ENCODE measurements around the gene UNKL.

The UNKL gene

DNA sequence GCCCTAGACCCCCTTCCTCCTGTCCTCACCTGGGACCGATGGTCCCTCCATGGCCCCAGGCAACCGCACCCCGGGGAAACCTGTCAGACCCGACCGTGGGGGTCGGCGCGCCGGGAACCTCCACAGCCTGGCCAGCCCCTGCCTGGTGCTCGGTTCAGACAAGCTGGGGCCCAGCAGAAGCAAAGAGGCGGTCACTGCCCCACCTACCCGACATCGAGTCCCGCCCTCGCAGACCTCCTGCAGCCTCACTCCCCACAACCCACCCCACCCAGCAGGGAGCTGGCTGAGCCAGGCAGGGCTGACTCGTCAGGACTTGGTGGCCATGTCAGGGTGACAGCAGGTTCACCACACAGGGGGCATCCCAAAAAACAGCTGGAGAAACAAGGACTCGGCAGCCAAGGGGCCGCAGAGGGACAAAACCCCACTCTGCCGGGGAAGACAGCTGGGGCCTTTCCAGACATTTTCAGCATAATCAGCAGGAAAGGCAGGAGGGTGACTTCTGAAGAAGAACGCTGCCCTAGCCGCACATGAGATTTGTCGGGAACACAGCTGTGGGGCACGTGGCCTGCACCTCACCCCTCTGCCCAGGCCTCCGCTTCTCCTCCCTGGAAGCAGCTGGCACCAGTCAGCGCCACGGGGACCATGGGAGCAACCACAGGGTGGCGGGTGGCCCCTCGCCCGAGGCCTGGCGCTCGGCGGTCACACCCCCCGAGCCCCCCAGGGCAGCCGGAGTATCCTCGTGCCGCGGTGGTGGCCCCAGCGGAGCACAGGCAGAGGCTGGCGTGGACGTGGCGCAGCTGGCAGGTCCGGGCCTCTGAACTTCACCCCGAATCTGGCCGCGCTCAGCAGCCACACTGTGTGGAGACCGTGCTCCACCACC is 39.8 kb downstream of the UNKL start:
- no peak for FAIRE-seq

DNA sequence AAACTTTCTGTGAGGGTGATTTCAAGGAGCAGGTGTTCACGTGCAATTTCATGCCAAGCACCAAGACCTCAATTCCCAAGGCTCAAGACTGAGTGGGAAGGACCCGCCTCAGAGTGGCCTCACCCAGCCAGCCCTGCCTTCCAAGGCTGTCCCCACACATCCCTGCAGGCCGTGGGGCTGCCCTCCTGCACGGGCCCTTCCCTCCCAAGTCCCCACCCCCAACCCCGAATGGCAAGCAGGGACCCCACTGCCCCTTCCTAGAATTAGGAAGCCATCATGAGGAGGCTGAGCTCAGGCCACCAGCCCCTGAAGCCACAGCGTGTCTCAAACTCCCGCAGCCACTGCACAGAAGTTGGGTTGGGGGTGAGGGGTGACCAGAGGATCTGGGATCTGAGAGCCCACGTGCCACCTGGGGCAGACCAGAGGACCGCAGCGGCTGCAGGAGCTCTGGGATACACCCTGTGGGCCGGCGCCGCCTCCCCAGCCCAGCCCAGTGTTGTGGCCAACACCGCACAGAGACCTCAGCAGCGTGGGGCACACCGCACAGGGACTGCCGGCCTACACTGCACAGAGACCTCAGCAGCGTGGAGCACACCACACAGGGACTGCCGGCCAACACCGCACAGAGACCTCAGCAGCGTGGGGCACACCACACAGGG is 42.1 kb downstream of the UNKL start:
- no peak for FAIRE-seq

DNA sequence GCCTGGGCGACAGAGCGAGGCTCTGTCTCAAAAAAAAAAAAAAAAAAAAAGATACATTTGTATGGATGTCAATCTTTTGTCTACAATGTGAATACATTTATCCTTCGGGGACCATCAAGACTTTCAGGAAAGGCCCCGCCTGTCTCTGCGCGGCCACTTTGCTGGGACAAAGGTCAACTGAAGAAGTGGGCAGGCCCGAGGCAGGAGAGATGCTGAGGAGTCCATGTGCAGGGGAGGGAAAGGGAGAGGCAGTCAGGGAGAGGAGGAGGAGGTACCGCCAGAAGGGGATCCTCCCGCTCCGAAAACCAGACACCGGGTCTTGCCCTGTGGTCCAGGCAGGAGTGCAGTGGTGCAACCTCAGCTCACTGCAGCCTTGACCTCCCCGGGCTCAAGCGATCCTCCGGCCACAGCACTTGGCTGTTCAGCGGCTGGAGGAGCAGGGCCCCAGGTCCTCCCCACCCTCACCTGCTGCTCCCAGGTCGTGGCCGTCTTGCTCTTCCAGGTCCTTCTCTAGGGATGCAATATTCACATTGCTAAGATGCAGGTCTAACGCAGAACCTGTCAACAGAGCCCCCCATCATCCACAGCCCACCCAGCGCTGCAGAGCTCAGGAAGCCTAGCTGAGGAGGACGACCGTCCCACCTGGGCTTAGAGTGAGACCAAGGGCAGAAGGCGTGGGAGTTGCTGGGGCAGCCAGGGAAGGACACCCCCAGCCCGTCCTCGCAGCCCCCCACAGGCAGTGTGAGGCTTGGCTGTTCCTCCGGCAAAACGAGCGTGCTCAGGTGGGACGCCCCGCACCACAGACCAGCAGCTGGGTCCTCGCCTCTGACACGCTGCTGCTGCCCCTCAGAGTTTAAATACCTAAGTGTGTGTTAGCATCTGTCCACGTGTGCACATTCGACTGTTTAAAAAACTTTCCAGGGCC is 43.2 kb downstream of the UNKL start:
- FAIRE-seq, result no peak

DNA sequence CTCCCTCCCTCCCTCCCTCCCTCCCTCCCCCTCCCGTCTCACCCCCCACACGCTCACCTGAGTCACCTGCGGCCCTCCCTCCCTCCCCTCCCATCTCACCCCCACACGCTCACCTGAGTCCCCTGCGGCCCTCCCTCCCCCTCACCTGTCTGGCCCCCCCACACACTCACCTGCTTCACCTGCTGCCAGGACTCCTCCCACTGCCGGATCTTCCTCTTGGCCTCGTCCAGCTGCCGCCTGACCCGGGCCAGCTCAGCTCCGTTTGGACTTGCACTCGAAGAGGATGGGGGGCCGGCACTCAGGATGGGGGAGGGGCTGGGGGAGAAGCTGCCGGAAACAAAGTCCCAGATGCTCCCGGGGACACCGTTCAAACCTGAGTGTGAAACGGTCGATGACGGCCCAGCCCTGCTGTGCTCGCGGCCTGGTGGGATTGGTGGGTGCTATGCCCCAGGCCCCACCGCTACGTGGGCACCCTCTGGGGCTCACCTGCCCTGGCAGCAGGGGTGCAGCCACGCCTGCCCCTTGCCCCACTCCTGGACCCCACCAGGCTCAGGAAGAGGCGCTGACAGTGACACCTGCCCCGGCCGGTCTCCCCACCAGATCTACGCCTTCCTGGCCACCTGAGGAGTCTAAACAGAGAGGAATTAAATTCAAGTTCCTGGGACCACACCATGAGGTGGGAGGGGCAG is 46.9 kb downstream of the UNKL start:
- FAIRE-seq, result no peak

DNA sequence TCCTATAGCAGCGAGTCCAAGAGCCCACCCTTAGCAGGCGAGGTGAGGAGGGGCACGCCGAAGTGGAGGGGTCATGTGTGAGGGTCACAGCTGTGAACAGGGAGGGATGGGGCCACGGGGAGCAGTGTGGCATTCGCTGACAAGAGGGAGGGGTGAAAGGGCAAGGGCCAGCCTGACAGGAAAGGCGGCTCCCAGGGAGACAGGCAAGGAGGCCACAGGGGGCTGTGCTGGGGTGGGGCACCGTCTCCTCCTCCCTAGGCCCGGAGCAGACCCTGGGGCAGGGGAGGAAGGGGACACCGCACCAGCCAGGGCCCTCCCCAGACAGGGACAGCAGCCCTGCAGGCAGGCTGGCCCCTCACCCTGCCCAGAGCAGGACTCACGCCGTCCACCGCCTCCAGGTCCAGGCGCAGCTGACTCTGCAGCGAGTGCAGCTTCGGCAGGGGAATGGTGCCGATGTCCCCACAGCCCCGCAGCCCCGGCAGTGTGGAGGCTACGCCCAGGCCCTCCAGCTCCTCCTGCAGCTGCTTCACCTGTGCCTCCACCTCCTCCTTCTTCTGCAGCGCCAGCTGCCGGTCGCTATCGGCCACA is 47.7 kb downstream of the UNKL start:
- FAIRE-seq, result no peak

DNA sequence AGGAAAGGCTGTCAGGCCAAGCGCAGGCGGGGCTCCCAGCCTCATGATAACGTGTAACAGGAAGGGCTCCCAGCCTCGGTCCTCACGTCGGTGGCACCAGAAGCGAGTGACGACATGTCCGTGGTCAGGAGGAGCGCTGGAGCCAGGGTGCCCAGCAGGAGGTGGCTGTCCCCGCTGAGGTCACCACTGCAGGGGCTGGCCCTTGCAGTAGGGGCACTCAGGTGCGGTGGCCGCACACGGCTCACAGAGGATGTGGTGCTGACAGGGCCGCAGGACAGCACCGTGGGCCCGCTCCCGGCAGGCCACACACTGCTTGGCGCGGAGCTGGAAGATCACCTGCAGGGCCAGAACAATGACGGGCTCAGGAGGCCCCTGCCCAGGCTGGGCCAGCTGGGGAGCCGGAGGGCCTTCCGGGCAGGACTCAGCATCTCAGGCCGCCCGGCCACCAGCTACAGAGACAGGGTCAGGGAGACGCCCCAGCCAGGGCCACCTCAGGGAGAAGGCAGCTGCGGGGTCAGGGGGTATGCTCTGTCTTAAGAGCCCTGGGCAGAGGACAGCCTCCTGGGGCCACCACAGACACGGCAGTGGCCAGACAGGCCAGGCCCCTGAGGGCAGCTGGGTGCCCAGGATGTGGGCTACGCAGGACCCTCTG is 48.3 kb downstream of the UNKL start:
- no peak for FAIRE-seq

DNA sequence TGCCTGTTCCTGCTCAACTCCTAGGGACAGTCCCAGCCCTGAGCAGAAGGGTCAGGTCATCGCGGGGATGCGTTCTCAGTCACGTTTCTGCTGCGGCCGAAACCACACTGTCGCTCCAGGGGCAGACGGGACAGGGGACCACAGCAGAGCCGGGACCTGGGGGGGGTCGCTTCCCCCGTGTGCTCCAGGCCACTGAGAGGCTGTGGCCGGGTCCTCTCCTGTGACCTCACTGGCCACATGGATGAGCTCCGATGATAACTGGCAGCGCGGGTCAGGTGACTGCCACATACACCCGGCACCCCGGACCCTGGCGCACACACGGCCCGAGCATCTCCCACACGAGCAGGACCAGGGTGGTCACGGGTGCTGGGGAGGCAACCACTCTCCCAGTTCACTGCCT is 50.0 kb downstream of the UNKL start:
- no peak for FAIRE-seq

DNA sequence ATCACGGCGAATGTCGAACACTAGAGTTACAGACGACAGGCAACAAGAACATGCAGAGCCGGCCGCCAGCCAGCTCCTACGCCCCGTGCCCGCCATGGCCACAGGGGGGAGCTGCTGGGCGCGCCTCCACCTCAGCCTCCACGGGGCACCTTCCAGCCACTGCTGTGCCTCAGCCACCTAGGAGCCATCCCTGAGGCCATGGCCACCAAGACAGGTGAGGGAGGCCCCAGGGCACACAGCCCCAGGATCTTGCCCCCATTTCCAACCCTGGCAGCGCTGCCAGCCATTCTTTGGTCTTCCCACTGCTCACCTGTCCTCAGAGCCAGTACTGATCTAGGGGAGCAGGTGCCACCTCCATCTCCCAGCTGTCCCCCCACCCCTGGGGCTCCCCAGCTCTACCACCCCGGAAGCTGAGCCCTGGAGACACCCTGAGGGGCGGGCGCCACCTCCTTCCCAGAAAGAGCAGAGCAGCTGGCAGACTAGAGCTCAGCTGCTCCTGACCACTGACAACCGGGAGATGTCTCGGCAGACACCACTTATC is 50.9 kb downstream of the UNKL start:
- no peak for FAIRE-seq

DNA sequence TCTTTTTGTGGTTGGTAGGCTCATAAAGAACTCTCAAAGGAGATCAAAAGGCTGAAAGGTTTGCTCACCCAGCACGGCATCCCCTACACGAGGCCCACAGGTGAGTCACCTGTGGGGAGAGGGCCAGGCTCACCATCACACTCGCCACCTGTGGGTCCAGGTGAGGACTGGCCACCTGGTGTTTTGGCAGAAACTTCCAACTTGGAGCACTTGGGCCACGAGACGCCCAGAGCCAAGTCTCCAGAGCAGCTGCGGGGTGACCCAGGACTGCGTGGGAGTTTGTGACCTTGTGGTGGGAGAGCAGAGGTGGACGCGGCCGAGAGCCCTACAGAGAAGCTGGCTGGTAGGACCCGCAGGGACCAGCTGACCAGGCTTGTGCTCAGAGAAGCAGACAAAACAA is 51.7 kb downstream of the UNKL start:
- FAIRE-seq, result no peak

DNA sequence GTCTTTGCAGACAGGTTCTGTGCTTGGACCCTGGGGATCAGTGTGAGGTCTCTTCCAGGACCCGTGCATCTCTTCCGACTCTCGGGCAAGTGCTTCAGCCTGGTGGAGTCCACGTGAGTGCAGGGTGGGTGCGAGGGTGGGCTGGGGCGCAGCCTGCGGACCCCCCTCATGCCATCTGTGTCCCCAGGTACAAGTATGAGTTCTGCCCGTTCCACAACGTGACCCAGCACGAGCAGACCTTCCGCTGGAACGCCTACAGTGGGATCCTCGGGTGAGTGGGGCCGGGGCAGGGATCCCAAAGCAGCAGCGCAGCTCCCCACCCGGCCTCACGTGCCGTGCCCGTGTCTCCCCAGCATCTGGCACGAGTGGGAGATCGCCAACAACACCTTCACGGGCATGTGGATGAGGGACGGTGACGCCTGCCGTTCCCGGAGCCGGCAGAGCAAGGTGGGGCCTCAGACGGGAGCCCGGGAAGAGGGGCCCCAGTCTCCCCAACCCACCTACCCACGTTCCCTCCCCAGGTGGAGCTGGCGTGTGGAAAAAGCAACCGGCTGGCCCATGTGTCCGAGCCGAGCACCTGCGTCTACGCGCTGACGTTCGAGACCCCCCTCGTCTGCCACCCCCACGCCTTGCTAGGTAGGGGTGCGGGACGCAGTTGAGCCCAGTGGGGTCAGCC is 52.7 kb downstream of the UNKL start:
- no peak for FAIRE-seq

DNA sequence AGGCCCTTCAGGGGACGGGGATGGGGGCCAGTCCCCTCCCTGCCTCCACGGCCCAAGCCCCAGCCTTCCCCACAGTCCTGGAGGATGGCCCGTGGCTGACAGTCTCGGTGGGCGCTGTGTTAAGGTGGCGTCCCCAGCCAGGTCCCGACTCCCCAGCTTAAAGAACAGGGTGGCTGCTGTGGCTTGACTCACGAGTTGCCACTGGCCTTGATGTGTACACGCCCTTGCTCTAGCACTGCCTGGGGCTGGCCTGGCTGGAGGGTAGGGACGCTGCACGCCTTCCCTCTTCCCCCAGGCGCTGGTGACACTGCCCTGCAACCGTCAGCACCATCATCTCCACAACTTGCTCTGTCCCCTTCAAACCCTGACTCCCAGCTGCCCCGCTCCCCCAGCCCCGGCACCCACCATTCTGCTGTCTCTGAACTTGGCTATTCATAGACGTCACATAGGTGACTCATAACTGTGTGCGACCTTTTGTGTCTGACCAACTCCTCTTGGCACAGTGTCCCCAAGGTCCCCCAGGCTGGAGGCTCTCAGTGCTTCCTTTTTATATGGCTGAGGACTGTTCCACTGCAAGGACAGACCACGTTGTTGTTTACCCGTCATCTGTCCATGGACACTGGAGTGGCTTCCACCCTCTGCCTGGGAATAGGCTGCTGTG is 56.5 kb downstream of the UNKL start:
- no peak for FAIRE-seq

DNA sequence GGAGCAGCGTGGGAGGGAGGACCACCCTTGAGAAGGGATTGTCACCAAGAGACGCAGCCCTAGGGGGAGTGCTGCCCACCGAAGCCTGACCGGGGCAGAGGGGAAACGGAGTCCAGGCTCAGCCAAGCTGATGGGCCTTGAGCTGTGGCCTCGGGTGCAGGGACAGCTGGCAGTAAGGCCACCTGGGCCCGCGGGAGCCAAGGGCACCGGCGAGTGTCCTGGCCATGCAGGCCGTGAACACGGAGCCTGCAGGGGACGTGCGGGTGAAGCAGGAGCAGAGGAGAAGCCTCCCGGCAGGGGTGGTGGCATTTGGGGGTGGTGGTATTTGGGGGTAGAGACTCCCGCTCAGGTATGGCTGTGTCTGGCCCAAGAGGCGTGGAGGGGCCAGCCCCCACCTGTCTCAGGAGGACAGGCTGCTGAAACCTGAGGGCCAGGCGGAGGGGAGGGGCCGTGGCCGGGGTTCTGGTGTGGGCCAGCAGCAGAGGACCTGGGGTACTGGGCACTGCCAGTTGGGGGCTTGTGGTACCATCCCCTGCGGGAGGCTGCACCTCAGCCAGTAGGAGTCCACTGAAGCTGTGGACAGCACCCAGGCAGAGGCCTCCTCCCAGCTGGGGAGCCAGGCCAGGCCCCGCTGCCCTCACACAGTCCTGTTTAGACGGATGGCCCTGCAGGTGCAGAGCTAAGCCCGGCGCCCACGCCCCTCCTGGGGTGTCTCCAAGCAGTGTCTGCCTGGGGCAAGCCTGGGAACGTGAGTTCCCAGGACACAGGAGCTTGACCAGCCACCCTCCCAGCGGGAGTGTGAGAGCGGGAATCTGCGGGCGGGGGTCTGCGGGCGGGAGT is 58.2 kb downstream of the UNKL start:
- FAIRE-seq, result no peak

DNA sequence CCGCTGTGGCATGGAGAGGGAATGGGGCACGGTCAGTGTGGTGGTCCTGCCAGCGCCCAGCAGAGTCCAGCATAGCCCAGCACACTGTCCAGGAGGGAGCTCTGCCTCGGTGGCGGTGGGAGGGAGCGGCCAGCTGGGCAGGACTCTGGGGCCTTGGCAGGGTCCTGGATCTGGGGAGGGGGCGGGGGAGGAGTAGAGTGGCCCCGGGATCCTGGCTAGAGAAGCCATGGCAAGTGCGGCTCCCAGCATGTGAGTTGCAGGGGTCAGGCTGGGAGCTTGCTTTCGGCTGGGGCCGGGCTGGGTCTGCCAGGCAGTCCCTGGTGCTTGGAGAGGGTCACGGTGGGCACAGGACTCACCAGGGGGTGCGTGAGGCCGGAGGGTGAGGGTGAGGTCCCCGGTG is 58.9 kb downstream of the UNKL start:
- no peak for FAIRE-seq

DNA sequence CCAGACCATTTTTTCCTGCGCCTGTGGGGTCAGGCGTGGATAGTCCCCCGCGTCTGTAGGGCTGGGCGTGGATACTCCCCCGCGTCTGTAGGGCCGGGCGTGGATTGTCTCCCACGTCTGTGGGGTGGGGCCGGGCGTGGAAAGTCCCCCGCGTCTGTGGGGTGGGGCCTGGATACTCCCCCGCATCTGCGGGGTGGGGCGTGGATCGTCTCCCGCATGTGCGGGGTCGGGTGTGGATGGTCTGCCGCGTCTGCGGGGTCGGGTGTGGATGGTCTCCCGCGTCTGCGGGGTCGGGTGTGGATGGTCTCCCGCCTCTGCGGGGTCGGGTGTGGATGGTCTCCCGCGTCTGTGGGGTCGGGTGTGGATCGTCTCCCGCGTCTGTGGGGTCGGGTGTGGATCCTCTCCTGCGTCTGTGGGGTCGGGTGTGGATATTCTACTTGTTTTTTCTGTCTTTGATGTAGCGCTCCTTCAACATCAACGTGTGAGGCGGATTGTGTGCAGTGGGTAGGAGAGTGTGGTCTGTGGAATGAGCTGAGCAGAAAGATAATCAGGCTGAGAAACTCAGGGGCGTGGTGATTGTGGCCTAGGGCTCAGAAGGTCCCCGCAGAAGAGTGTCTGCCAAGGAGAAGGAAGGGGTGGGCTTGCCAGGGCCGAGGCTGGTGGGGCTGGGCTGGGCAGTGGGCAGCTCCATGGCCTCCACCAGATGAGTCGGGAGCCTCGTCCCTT is 59.5 kb downstream of the UNKL start:
- FAIRE-seq, result no peak

DNA sequence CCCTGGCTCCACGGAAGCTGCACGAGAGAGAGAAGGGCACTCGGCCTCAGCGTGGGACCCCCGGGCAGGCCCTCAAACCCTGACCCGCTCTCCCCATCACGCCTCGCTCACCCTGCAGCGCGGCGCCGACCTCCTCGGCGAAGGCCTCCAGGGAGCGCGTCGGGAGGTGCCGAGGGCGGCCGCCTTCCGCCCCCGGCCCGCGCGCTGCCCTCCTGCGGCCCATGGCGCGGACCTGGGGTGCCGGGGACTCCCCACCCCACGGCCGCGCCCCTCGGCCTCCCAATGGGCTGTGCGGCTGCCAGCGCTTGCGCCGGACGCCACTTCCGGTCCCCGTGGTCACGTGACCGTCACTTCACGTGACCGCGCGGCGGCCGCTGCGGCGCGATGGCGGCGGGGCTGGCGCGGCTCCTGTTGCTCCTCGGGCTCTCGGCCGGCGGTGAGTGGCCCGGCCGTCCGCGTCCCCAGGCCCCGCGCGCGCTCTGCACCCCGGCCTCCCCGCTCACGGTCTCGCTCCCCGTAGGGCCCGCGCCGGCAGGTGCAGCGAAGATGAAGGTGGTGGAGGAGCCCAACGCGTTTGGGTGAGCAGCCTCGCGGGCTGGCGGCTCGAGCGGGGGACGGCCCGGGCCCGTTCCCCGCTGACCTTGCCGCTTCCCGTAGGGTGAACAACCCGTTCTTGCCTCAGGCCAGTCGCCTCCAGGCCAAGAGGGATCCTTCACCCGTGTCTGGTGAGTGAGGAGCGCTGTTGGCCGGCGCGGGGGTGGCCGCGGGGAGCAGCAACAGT is 62.7 kb downstream of the UNKL start, which contains the start of the genes GNPTG and TSR3:
GNPTG (plus strand) TSS at position 350 of the 781 bp plus-strand sequence; CDS start at position 385, 35 bp downstream.
TSR3 (minus strand) TSS at position 297 of the 781 bp plus-strand sequence; CDS start at position 223, 74 bp downstream.
- no peak for FAIRE-seq

DNA sequence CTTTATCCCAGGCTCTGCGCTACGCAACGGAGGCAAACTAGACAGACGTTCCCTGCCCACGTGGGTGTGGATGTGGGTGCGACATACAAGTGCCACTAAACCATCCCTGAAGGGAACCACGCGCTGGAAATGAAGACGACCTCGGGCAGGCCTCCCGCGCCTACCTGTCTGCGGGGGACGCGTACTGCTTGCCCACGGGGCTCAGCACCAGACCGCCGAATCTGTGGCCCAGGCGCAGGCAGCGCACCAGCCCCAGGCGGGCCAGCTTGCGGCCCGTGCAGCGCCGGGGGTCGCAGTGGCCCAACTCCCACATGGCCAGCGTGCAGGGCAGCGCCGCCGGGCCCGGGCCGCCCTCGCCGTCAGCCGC is 63.3 kb downstream of the UNKL start:
- no peak for FAIRE-seq

DNA sequence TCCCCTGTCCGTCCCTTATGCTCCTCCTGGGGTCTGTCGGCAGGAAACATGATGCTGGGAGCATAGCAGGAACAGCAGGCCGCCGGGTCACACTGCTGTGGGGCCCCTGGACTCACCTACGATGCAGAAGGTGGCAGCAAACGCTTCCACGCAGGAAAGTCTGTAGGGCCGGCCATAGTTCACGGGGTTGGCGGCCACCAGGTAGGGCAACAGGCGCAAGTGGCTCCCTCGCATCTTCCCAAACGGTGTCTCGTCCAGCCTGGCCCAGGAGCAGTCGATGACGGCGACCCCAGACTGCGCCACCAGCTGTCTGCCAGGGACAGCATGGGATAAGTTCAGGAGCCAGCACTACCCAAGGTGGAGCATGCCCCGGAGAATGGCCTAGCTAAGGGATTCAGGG is 63.8 kb downstream of the UNKL start:
- FAIRE-seq, result no peak

DNA sequence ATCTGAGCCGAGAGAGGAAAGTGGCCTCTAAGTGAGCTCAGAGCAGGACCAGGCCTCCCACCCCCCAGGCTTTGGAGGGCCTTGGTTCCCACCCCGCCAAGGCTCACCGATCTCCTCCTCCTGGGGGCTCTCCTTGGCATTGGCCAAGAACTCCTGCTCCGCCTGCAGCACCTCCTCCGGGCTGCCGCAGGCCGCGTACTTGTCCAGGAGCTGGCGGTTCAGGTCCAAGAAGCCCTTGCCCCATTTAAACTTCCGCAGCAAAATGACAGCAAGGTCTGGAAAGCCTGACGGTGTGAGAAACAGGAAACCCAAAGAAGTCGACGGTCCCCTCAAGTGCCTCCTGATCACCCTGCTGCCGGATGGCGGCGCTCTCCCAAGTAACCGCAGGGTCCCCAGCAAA is 64.6 kb downstream of the UNKL start:
- no peak for FAIRE-seq

All from colon (tissue), 2 donors.